Left renal pelvis (tissue), 4 donors: ENCODE data around the gene SLC35A2. TPM values are rescaled to one million over a fixed set of nuclear protein-coding genes. Genes with fewer than 3 reads are reported as not detected.

Source experiments
- DNase-seq, 4 donors: peaks; one replicate each; pipeline ENCODE4 v3.0.0-alpha.2; 2013; ENCODE audit warnings: low read depth in 4 of 4, low spot score in 3 of 4
- polyA plus RNA-seq, 4 donors: library from polyadenylated mRNA; unstranded; fragments of 120-200 nt; gene quantifications; one replicate each; pipeline ENCODE4 v1.2.1, GENCODE V29; 2013; ENCODE audit not compliant: insufficient read length in 4 of 4

The SLC35A2 gene
- 10 to 100 TPM; 22.3 to 33.7 (median 30.2) TPM for polyA plus RNA-seq

DNA sequence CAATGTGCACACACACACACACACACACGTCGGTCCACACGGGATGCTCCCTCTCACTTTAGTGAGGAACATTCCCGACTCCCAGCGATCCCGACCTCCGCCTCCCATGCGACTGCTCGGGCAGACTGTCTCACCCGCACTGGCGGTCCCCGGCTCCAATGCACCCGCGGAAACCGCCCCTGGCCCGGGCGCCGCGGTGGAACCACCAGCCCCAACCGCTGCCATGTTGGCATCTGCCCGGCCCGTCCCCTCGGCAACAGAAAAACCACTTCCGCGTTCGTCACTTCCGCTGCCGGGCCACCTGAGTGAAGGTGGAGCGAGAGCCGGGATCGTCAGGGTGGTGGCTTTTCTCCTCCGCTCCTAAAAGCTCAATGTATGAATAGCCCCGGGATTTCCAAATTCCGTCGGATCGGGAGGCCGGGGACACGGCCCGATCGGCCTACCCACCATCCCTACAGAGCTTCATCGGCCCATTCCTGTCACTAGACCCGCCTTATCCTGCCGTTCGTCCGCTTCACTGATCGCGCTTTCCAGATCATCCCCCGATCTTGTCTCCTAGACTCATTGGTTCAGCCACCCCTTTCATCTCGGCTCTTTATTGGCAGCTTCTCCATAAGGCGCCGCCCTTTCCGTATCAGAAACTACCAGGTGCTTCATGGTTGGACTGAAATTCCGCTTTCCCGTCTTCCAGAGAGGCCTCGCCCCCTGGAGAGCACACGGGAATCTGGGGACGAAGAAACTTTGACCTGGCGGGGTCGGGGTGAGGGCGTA, at the start of gene SLC35A2:
SLC35A2 (minus strand) TSS at position 235 of the 771 bp plus-strand sequence; CDS start at position 225, 10 bp downstream.
- DNase-seq, result no peak

DNA sequence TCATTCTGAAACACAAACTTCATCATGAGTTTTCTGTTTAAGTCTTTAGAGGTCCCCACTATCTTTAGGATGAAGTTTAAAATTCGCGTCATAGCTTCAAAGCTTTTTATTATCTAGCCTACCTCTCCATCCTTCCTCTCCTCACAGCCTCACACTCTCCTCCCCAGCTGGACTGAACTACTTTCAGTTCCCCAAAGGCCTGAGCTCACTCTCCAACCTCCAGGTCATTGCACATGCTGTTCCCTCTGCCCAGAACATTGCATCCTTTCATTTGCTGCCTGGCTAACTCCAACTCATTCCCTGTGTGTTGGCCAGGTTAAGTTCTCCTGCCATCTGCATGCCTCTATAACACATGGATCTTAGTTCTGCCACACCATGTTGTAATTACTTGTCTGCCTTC, 48.8 kb upstream of the SLC35A2 start:
- no peak for DNase-seq

DNA sequence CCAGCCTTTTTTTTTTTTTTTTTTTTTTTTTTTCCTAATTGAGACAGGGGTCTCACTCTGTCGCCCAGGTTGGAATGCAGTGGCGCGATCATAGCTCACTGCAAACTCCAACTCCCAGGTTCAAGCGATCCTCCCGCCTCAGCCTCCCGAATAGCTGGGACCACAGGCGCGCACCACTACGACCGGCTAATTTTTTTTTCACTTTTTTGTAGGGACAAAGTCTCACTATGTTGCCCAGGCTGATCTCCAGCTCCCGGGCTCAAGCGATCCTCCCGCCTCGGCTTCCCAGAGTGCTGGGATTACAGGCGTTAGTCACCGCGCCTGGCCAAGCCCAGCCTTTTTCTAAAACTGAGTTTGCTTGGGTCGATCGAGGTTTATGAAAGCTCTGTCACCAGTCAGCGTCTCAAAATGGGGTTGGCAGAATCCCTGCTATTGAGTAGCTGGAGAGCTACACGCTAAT, 47.2 kb upstream of the SLC35A2 start:
- DNase-seq, result no peak

DNA sequence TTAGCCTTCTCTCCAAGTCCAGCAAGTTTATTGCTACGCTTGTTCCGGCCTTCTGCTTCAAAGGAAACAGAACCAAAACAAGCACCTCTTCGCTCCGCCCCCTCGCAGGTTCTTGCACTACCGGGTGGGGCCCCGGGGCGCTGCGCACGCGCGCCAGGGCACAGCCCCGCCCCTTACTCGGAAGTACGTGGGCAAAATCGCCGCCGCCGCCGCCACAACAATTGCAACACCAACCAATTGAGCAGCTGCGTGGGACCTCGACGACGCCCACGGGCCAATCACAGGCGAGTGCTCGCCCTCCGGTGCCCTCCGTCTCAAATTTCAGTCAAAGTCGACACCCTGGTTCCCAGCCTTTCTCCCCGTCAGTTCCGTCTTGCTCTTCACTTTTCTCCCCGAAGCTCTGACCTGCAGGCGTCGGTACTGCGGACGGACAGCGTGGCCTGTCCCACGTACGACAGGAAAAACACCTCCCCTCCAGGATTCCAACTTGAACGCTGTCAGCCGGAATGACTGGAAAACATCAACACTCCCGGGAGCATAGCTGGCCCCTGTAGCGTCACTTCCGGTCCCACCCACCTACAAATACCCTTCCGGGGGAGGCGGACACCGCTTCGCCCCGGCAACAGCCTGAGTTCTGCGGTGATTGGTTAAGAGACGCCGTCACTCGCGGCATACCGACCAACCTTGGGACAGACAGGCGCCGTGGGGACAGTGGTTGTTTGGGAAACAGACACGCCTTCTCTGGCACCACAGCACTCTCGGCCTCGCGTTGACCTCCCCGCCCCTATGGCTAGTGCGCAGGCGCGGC, 46.6 kb upstream of the SLC35A2 start:
- DNase-seq, result peak; percentile 87 to 93 (median 92)

DNA sequence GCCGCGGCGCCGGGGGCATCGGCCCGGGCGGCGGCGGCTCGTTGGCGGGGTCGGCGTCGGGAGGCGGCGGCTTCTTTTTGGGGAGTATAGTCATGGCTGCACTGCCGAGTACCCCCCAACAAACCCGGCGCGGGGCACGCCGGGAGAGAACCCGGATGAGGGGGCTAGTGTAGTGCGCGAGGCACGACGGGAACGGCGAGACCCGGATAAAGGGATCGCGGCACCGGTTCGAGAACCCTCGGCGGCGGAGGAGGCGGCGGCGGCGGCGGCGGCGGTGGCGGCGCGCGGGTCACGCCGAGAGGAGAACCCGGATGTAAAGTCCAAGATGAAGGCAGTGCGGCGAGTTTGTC, 46.0 kb upstream of the SLC35A2 start, which contains the start of gene OTUD5:
OTUD5 (minus strand) TSS at position 131 of the 350 bp plus-strand sequence; CDS start at position 94, 37 bp downstream.
- DNase-seq, result no peak

DNA sequence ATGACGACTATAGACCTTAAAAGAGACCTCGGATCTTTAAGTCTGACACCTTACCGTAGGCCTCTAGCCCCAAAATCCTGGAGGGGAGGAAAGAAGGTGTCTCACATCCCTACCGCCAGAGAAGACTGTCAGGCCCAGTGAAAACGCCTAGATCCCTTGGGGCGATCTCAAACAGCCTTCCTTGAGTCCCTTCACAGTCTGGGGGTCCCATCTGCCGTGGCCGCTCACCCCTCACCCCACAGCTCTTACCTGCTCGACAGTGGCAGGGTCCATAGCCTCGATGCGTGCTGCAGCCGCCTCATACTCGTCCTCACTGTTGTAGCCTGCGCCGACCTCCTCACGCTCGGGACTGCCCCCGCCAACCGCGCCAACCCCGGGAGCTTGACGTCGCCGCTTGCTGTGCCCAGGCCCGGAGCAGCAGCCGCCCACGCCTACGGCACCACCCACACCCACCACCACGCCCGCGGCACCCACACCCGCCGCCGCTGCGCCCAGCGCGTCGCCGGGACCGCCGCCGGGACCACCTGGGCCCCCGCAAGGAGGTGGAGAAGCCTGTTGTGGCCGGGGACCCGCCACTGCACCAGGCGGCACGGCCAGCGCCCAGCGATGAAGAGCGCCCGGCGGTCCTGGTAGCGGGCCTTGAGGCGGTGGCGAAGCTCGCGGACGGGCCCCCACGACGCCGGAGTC, 45.4 kb upstream of the SLC35A2 start:
- no peak for DNase-seq

DNA sequence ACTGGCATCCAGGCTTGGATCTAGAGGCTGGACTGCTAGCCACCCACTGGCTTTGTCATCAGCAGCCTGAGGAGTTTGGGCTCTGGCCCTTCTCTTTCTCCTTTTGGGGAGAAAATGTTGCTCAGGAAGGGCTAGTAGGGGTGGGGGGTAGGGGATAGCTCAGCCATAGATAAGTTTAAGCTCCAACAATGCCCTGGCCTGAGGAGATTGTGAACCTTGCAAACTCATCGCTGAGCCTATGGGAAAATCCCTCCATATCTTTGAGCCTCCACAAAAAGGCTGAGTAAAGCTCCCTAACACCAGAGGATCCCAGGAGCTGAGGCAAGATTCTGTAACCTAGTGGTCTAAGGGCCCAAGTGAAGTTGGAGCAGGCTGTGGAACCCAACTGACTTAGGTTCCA, 37.1 kb upstream of the SLC35A2 start:
- DNase-seq, result no peak

DNA sequence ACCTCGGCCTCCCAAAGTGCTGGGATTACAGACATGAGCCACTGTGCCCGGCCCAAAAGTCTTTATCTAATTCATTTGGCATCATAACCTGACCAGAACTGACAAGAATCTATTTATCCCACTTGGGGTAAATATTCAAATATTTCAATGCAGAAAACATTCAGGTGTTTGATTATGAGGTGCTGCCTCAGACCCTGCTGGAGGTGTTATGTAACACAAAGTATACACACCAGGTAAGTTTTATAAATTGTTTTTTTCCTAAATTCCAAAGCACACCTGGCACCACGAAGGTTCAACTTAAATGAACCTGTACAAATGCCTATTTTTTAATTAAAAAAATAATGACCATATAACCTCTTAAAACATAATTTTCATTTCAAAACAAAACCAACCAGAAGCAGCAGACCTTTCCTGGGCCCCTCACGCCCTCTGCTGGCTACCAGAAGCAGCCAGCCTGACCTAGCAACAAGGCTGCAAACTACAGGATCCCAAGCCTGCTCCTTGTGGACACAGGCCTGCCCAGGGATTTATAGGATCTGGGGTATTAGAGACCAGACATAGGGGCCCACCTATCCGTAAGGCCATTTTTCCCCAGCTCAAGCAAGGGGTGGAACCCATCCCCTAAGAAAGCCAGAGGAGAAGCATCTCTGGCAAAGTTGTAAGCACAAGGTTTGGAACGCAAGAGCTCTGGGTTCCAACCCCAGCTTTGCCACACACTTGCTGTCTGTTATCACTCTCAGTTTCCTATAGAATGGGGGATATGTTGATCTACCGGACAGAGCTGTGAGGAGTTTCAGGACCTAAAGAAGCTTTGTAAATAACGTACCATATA, 34.3 kb upstream of the SLC35A2 start:
- DNase-seq, result no peak

DNA sequence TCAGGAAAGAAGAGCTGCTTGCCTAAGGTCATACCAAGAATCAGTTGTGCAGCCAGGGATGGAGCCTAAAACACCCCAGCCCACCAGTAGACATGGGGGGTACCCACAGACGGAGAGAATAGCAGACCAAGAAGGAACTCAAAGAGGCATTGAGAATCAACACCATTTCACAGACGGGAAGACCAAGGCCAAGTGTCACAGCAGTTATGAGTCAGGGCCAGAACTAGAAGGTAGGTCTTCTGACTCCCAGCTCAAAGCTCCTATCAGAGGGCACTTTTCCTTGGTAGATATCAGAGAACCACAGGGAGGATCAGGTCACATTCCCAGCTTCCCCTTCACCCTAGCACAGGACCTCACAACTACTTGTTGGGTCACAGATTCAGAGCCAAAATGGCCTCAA, 31.4 kb upstream of the SLC35A2 start:
- DNase-seq, result no peak

DNA sequence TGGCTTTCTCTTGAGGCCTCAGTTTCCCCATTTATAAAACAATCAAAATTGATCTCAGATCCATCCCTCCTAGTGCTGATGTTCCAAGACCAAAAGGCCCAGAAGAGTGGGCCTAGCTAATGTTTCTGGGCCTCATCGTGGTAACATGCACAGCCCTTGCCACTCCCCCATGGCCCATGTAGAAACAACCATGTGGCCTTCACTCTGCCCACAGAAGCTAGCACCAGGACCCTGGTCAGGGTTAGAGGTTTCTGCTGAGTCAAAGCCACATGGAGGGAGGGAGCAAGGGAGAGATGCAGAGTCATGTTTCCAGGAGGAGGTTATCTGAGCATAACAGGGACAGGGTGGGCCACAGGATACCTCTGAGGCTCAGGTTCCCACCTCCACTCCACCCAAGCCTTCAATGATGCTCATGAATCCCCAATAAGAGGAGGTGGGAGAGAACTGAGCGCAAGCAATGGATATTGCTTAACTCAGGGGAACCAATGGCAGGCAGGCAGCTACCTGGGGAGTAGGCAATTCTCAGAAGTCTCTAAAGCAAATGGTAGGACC, 29.0 kb upstream of the SLC35A2 start:
- DNase-seq, result no peak

DNA sequence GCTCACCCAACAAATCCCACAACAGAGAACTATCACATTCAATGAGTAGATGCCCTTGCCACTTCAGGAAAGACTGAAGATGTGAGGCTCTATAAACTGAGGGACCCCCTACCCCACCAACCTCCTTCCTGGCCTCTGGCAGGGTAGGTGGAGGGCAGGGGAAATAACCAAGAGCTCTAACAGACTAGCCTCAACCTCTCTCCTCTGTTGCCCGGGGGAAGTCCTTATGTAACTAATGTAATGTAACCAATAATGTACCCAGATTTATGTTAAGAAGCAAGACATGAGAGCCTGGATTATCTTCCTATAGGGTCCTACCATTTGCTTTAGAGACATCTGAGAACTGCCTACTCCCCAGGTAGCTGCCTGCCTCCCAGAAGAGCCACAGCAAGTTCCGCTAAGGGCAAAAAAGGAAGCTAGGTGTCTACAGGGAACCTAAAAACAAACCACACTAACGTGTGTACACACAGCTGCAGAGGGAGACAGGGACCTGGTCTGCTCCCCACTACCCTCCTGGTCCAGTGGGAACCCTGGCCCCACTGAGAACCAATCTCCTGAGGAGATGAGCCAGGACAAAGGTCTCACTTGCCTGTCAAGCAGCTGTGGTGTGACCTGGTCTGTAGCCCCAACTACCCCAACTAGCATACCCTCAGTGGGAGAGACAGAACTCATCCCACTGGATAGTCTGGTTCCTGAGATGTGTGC, 28.2 kb upstream of the SLC35A2 start:
- no peak for DNase-seq

DNA sequence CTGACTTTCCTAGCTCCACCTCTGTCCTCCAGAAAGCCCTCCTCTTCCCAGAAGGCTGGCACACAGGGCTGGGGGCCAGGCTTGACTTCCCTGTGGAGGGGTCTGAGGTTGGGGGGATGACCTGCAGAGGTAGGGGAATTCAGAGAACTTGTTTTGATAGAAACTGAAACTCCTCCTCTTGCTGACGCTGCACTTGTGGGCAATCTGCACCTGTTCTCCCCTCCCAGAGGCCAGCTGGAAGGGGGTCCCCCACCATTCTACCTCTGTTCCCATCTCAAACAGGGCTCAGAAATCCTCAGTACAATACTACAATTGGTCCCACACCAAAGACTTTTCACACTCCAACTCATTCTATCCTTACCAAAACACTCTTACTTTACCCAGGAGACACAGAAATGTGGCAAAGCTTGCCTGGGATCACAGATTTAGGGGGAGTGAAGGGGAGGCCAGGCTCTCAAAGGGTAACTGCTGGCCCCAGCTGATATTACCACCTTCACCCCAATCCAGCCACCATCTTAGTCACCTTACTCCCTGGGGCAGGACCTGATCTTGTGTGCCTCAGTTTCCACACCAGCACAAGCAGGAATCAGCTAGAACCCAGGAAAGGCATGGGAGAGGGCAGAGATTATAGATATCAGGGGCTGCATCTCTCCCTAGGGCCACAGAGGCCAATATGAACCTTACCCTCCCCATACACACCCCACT, 27.4 kb upstream of the SLC35A2 start:
- no peak for DNase-seq

DNA sequence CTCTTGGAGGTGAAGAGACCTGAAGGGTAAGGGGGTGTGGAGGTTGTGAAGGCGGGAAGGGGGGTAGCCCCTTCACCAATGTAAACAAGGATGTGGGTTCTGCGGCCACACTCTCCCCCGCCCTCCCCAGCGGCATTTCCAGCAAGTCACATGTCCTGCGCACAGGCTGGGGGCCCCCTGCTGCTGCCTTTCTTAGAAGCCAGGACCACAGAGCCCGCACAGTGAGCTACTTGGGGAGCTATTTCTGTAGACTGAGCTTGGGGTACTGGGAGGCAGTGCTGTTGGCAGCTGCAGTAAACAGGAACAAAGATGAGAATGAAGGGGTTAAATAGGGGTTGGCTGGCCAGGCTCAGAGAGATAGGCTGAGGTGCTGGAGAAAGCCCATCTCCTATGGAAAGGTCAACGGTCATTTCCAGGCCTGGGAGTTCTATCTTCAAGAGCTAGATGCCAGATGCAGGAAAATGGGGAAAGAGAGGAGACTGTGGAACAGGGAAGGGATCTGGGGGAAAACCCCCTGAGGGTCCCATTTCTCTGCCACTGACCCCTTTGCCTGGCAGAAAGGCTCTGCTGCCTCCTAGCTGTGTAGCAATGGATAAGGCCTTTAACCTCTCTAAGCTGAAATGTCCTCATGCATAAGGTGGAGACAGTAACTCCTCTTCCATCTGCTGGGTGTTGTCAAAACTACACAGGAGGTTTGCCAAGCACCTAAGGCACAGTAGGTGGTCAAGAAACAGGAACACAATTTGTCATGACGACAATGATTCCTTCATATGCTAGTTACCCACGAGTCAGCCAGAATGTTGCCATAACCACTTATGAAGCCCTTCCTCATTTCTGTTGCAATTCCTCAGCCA, 25.8 kb upstream of the SLC35A2 start:
- no peak for DNase-seq

DNA sequence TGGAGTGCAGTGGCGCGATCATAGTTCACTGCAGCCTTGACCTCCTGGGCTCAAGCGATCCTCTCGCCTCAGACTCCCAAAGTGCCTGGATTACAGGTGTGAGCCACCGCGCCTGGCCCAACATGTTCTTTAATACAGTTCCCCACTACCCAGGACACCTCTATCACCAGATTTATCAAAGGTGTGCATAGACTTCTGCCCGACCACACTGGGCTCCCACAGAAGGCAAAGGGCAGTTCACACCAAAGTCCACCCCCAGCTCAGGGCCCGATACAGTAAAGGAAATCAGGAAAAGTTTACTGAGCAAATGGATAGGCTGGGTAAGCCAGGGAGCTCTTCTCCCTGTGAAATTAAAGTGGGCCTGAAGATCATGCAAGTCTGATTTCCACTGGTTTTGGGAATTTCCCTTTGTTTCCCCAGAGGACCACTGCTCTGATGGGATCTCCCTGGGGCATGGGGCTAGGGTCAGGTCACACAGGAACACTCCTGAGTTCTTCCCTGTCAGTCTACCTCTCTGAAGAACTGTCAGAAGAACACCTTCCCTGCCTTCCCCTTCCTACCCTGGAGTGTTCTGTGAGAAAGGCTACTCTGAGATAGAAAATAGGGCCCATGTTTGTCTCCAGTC, 25.1 kb upstream of the SLC35A2 start:
- no peak for DNase-seq

DNA sequence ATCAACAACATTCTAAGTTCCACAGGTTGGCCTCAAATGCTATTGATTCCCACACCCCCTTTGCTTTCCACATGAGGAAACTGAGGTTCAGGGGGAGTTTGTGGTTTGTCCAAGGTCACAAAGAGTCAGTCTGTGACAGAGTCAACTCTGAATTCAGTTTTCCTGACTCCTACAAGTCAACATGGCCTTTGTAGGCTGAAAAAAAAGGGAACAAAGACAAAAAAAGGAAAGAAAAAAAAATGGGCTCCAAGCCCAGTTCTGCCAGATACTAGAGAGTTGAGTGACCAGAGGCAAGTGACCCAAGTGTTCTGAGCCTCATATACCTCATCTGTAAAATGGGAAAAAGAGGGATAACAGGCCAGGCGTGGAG, 23.8 kb upstream of the SLC35A2 start:
- DNase-seq, result no peak

DNA sequence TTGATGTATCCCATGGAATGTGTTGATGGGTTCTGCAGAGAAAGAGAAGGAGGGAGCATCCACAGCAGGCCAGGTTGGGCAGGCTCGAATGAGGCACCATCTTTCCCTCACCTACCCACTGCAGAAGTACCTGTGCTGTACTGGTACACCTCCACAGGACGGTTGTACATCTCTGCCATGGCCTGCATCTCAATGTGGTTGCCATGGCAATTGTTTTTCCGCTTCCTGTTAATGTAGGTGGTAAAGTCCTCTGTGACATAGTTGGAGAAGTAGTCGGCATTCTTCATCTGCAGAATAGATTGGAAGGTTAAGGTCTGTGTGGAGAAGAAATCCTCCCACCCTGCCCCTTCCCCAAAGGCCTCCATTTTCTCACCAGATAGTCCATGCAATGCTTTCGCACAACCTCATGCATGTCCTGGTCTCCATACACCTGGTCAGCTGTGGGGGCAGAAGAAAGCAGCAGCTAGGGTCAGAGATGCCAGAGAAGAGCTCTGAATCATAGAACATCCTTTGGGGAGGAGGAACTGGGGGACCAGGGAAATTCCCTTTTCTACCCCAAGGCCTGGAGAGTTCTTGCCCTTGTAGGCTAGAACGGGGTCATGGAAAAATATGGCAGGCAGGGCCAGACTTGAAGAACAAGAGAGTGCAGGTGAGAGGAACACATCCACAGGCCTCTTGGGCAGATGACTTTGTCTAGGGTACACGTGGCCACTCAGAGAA, 23.3 kb upstream of the SLC35A2 start:
- DNase-seq, result no peak

DNA sequence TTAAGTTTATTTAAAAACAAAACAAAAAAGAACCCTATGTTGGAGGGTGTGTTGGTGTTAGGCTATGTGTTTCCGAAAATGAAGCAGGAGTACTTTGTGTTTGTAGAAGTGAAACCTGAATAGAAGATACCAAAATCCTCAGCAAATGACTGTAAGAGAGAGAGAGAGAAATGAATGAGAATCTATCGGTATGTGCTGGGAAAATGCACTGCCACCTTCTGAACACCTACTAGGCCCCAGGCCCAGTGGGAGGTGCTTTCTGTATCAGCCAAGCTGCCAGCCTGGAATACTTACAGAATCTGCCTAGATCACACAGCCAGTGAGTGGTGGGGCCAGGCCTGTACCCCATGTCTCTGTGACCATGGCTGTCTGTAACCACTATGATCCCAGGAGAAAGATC, 22.3 kb upstream of the SLC35A2 start:
- no peak for DNase-seq
